GM19239 (cell line): ENCODE results near the gene GPRASP1.
"Not testable (repeated sequence)": the region's sequence is repeated elsewhere in the genome, so short reads cannot be mapped to it uniquely, and the experiment has no call there.

Experiments used
- DNase-seq: peaks from one replicate; pipeline ENCODE4 v3.0.0; 2011; ENCODE audit warnings: low spot score; ENCODE audit not compliant: insufficient read length
- FAIRE-seq: peaks from 2 replicates; lab custom pipeline; 2011; peaks lifted over from hg19 to GRCh38; lab: Jason Lieb, UNC

The GPRASP1 gene

DNA sequence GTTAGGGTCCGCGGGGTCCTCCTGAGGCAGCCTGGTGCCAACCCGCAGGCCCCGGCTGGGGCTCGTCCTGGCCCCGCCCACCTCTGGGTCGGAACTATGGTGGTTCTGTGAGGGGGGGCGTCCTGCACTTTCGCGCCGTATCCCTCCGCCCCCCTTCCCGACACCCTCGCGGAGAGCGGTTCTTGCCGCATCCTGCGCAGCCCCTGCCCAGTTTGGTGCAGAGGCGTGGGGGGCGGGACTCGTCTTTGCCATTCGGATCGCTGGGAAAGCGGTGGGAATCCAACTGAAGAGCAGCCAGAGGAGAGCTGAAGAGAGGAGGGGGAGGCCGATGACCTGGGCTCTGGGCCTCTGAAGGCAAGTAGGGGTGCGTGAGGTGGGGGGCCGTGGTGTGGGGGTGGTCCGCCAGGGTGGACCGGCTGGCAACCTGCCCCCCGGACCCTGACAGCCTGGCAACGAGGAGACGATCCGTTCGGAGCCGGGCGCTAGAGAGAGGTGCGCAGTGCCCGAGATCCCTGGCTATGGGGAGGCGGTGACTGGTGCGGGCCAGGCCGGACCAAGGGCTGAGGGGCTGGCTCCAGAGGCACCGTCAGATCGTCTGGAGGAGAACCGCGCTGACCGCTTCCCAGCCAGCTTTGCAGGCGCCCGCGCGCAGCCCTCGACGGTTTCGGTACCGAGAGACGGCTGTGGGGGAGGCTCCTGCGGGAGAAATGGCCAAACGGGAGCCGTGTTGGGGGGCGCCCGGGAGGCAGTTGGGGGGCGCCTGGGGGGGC is at the start of gene GPRASP1:
Gene GPRASP1, plus strand, starts transcription at position 242 of the 770 bp plus-strand sequence. CDS start 2,431 bp downstream, outside the sequence.
- FAIRE-seq (no peak), DNase-seq (no peak)

- FAIRE-seq: no peak
Observed at GRCh38 chrX:102604327-102604726, 47.0 kb upstream of the GPRASP1 start.

DNA sequence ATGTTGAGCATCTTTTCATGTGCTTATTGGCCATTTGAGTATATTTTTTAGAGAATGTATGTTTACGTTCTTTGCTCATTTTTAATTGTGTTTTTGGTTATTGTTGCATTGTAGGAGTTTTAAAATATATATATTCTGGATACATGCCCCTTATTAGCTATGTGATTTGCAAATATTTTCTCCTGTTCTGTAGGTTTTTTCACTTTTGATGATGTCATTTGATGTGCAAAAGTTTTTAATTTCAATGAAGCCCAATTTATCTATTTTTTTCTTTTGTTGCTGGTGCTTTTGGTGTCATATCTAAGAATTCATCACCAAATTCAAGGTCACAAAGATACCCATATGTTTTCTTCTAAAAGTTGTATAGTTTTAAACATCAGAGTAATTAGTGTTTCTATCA is 45.2 kb upstream of the GPRASP1 start:
- no peak for FAIRE-seq
- no peak for DNase-seq

More at GRCh38 chrX:102604327-102604726, 47.0 kb upstream of the GPRASP1 start:
- DNase-seq: no peak

- DNase-seq (no peak), FAIRE-seq (no peak)
Observed at GRCh38 chrX:102610905-102611304, 40.4 kb upstream of the GPRASP1 start.

DNA sequence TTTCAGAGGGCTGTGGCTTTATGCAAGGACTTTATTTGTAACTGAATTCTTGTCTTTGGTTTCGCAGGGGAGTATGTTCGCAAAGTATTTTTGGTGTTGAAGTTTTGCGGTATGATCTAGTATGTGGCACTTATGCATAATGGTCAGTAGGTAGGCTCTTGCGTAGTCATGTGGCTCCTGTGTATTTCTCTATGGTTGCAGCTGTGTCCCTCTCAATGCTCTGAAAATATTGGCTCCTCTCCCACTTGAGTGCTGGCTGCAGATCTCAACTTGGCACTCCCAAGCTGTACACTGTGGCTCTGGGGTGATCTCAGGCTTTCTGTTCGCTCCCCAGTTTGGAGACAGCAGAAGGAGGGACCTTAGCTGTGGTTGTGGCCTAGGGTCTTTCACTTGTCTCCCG is 27.2 kb upstream of the GPRASP1 start:
- FAIRE-seq (no peak), DNase-seq (no peak)

DNA sequence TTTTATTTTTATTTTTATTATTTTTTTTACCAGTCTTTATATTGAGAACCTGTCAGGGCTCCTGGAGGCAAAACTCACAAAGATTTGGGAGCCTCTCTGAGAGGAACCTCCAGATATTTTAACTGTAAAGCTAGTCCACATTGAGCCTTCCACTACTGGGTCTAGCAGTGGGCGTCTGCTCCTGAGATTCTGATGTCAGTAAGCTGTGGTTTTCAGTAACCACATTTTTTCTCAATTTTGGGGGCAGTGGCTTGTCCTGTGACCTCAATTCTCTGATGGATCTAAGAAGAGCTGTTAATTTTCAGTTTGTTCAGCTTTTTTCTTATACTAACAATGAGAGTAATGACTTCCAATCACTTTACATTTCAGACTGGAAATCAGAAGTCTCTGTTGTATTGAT is 23.6 kb upstream of the GPRASP1 start:
- no peak for DNase-seq
- FAIRE-seq: peak; percentile 68

- no peak for DNase-seq
- no peak for FAIRE-seq
Observed at GRCh38 chrX:102637561-102637960, 13.7 kb upstream of the GPRASP1 start.

DNA sequence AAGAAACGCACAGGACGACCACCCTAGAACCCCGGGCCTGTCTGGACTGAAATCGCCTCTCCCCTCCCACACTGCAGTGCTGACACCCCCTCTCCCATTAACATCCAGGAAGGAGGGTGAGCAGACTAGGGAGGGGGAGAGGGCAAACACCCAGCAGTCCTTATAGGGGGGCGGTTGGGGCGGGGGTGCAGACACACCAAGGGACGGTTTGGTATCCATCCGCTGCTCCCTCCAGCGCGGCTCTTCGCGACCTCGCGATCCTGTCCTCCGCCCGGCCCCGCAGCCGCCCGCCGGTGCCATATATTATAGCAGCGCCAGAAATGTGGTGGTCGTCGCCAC is 411 bp upstream of the GPRASP1 start:
- DNase-seq (no peak), FAIRE-seq (no peak)

GRCh38 chrX:102652031-102652688 is 877 bp downstream of the GPRASP1 start:
- FAIRE-seq (no peak), DNase-seq (no peak)

- no peak for FAIRE-seq
- DNase-seq: no peak
Observed at GRCh38 chrX:102654696-102655095, 3.4 kb downstream of the GPRASP1 start.

DNA sequence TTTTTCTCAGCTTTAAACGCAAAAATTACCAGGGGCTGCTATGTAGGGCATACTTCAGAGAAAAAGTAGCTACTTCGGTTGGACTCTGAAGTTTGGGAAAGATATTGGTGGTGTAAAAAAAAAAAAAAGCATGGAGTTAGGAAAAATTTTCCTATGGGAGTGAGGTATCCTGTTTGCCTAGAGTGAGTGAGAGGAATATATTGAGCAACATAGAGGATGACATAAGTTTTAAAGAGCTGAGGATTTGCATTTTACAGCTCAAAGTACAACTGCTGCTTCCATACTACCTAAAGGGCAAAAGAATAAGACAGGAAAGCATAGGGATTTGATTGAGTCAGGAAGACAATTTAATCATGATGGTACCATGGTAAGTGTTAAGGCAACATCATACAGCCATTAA is 7.3 kb downstream of the GPRASP1 start:
- no peak for DNase-seq
- no peak for FAIRE-seq

DNA sequence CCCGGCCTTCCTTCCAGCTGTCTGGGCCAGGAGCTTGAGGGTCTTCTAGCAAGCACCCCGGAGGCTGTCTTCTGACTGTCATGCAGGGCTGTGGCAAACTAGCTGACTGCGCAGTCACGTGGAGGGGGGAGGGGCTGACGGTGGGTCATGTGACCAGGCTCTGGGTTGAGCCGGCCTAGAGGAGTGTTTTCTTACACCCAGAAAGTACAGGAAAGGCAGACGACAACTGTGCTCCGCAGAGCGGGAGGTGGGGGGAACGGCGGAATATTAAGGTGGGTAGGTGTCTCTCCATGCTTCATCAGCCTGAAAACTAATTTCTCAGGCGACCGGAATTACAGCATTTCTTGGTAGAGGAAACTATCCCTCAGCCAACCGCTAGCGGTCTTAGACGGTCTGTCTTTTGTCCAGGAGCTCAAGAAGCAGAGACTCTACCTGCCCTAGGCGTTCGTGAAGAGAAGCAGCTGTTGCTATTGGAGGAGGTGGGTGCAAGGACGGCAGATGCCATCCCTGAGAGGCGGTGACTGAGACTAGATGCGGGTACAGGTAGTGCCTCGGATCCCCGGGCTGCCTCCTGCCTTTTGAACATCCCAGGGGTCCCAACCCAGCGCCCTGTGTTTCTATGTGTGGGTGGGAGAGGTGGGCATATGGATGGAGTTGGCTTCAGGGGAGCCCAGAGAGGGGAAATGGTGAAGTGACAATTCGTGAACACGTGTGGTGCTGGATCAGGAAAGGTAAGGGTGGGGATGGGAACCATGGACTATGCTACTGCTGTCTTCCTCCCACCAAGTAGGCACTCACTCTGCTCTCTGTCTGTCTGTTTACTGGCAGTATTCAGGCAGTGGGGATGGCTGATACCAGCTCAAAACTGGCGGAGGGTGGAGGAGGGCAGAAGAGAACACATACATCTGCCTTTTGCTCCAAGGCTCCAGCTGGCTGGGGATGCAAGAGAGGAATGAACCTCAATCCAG is 8.8 kb downstream of the GPRASP1 start:
- DNase-seq (peak; percentile 35), FAIRE-seq (peak; percentile 91)

- not testable (repeated sequence) for FAIRE-seq, DNase-seq
Observed at GRCh38 chrX:102663820-102664219, 12.5 kb downstream of the GPRASP1 start.

DNA sequence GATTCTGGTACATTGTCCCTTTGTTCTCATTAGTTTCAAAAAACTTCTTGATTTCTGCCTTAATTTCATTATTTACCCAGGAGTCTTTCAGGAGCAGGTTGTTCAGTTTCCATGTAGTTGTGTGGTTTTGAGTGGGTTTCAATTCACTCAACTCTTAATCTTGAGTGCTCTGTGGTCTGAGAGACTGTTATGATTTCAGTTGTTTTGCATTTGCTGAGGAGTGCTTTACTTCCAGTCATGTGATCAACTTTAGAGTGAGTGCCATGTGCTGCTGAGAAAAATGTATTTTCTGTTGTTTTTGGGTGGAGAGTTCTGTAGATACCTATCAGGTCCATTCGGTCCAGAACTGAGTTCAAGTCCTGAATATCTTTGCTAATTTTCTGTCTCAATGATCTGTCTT is 15.8 kb downstream of the GPRASP1 start:
- not testable (repeated sequence) for FAIRE-seq, DNase-seq

DNA sequence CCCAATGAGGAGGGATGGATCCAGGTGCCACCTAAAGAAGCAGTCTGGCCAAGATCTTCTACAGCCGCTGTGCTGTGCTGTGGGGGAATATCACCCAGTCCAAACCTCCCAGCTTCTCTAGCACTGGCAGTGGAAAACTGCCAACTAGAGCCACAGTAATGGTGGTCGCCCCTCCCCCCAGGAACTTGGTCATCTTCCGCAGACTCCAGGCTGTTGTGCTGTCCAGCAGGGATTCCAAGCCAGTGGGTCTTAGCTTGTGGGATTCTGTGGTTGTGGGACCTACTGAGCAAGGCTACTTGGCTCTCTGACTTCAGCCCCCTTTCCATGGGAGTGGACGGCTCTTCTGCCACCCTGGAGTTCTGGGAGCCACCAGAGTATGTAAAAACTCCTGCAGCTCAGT is 18.2 kb downstream of the GPRASP1 start:
- FAIRE-seq (no peak), DNase-seq (no peak)

- DNase-seq: no peak
- FAIRE-seq: no peak
Observed at GRCh38 chrX:102672856-102673255, 21.6 kb downstream of the GPRASP1 start.

GRCh38 chrX:102677479-102677878 is 26.2 kb downstream of the GPRASP1 start:
- DNase-seq, FAIRE-seq: not testable (repeated sequence)

DNA sequence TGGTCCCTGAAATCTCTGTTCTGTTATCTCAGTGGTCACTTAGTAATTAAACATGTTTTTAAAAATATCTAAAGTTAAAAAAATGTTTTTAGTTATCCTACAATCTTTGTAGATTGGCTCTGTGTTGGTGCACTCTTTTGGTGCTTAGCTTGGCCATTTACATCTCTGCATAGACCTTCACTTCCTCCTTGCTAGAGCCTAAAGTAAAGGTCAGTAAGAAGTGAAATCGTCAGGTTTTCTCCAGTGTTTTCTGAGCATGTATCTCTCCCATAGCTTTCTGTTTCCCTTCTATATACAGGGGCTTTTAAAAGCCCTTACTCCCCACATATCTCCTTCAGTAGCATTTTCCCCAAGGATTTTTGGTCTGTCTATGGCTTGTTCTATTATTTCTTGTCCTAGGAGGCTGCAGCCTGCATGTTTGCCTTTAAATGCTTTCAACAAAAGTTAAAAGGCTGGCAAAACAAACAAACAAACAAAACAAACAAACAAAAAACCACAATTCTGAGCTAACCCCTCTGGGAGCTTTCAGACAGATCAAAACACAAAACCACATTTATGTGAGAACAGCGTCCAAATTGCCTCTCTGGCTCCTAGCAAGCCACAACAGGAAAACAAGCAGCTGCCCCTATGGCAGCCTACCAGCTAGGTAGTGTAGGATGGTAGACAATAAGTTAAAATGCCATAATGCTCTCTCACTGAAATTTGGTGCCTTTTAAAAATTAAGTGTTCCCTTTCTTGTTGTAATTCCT is 33.7 kb downstream of the GPRASP1 start:
- no peak for DNase-seq
- FAIRE-seq: no peak

DNA sequence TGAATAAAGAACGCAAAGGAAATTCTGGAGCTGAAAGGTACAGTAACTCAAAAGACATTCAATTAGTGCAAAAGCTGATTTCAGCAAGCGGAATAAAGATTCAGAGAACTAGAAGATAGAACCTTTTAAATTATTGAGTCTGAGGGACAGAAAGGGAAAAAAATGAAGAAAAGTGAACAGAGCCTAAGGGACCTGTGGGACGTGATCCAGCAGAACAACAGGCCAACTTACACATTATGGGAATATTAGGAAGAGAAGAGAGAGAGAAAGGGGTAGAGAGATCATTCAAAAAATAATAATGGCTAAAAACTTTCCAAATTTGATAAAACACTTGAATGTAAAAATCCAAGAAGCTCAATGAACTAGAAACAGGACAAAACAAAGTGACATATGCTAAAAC is 43.5 kb downstream of the GPRASP1 start:
- no peak for DNase-seq
- no peak for FAIRE-seq

- DNase-seq (no peak), FAIRE-seq (no peak)
Observed at GRCh38 chrX:102696306-102696705, 45.0 kb downstream of the GPRASP1 start.
